B cell (primary cell): Measurements from ENCODE around the gene HIPK1.

Source experiments
- CTCF ChIP-seq: fragments of 200-600 bp; IDR thresholded peaks from one replicate; pipeline ENCODE4 v1.8.0; 2022; ENCODE audit warnings: antibody characterized with exemption, mild to moderate bottlenecking
- EZH2 ChIP-seq: IDR thresholded peaks from 2 replicates; pipeline ENCODE4 v1.6.1; 2012; ENCODE audit warnings: borderline replicate concordance, low read depth, mild to moderate bottlenecking, moderate library complexity, low read length; ENCODE audit not compliant: insufficient read depth, poor library complexity, severe bottlenecking

- TF ChIP-seq CTCF (no peak), EZH2 (no peak)
Observed at GRCh38 chr1:113999233-113999632, 70.1 kb downstream of the HIPK1 start.
